HCT116 (cell line): ENCODE results near the gene VTI1A. TPM values are rescaled to one million over a fixed set of nuclear protein-coding genes. Genes with fewer than 3 reads are reported as not detected.

Experiments used
- ATAC-seq: fragments of 200-7000 bp; cut with Tn5 transposase; 2 replicates; pipeline ENCODE4 v1.9.1; 2020; ENCODE audit warnings: mild to moderate bottlenecking, moderate library complexity
- BruUV-seq: library from RNA; stranded (reverse); fragments of 400-500 nt; replicated peaks from 2 replicates; lab custom pipeline; 2021; lab: Mats Ljungman, UMichigan
- CTCF ChIA-PET: fragments of 300-600 bp; sonication (Branson Sonifier 250); formaldehyde crosslinking; loops from one replicate; lab custom pipeline; 2021; ENCODE audit warnings: antibody characterized with exemption; lab: Charles Lee
- POLR2A ChIA-PET: fragments of 300-600, 350-600 bp; sonication (Branson Sonifier 250); formaldehyde crosslinking; loops from one replicate; lab custom pipeline; 2021; ENCODE audit warnings: antibody characterized with exemption; lab: Charles Lee
- RAD21 ChIA-PET, 2 experiments: fragments of 300-600 bp; sonication (Branson Sonifier 250); formaldehyde crosslinking; loops; one replicate each; lab custom pipeline; 2023; ENCODE audit warnings: low total read pairs in 2 of 2; ENCODE audit not compliant: uncharacterized antibody in 2 of 2, unreplicated experiment in 2 of 2, low non-redundant PET in 1 of 2; lab: Charles Lee
- DNase-seq: peaks from one replicate; pipeline ENCODE4 v3.0.0-alpha.2; 2010; ENCODE audit warnings: low read depth, low spot score
- H2AFZ ChIP-seq: fragments of 200-600 bp; shearing (Covaris generic), sonication (generic); 2 replicates; pipeline ENCODE4 v1.6.1; 2017; ENCODE audit warnings: low read depth, mixed run types, mixed read lengths, antibody characterized with exemption, low read length; ENCODE audit not compliant: poor library complexity, severe bottlenecking
- H3K27ac ChIP-seq: 2 replicates; pipeline ENCODE4 v1.5.1; 2012; ENCODE audit warnings: low read depth, low read length
- H3K27me3 ChIP-seq: fragments of 200-600 bp; sonication (generic); 2 replicates; pipeline ENCODE4 v1.6.1; 2016; ENCODE audit warnings: mixed run types, low read length, mixed read lengths; ENCODE audit not compliant: insufficient read depth
- H3K36me3 ChIP-seq, 2 experiments: fragments of 200-500 bp in 1 of 2; fragments of 200-600 bp in 1 of 2; sonication (Bioruptor generic) in 1 of 2; sonication (generic) in 1 of 2; 2 replicates each; pipeline versions ENCODE4 v1.5.1 to v1.6.1; 2014 to 2016; ENCODE audit warnings: low read length in 2 of 2, inconsistent platforms in 1 of 2, mixed read lengths in 1 of 2, mixed run types in 1 of 2; ENCODE audit not compliant: insufficient read depth in 2 of 2, control insufficient read depth in 1 of 2
- H3K4me1 ChIP-seq, 2 experiments: fragments of 200-600 bp in 1 of 2; sonication (generic) in 1 of 2; 2 replicates each; pipeline versions ENCODE4 v1.5.1 to v1.6.1; 2012 to 2017; ENCODE audit warnings: low read length in 2 of 2, inconsistent platforms in 1 of 2, mild to moderate bottlenecking in 1 of 2, mixed read lengths in 1 of 2, mixed run types in 1 of 2, moderate library complexity in 1 of 2; ENCODE audit not compliant: insufficient read depth in 2 of 2, control insufficient read depth in 1 of 2
- H3K4me2 ChIP-seq: fragments of 200-600 bp; sonication (generic); 2 replicates; pipeline ENCODE4 v1.6.1; 2017; ENCODE audit warnings: mixed run types, low read length, mixed read lengths
- H3K4me3 ChIP-seq, 2 experiments: fragments of 200-600 bp in 1 of 2; sonication (generic) in 1 of 2; replicated peaks in 1 of 2; 2 replicates each; pipeline ENCODE4 v1.5.1; 2011 to 2016; ENCODE audit warnings: low read length in 2 of 2, control low read depth in 1 of 2, low read depth in 1 of 2, mild to moderate bottlenecking in 1 of 2, mixed read lengths in 1 of 2, mixed run types in 1 of 2
- H3K79me2 ChIP-seq: fragments of 200-600 bp; sonication (generic); 2 replicates; pipeline ENCODE4 v1.6.1; 2017; ENCODE audit warnings: mild to moderate bottlenecking, mixed run types, low read length, moderate library complexity, mixed read lengths; ENCODE audit not compliant: insufficient read depth
- H3K9ac ChIP-seq: fragments of 200-600 bp; sonication (generic); 2 replicates; pipeline ENCODE4 v1.6.1; 2016; ENCODE audit warnings: low read length, mixed read lengths
- H3K9me2 ChIP-seq: fragments of 200-600 bp; sonication (generic), shearing (Covaris generic); 2 replicates; pipeline ENCODE4 v1.6.1; 2017; ENCODE audit warnings: mixed run types, mild to moderate bottlenecking, moderate library complexity; ENCODE audit not compliant: insufficient read depth
- H3K9me3 ChIP-seq, 2 experiments: fragments of 200-500 bp in 1 of 2; fragments of 200-600 bp in 1 of 2; sonication (Bioruptor generic) in 1 of 2; sonication (generic) in 1 of 2; 2 replicates each; pipeline ENCODE4 v1.6.1; 2014 to 2017; ENCODE audit warnings: low read length in 2 of 2, mixed read lengths in 2 of 2, inconsistent platforms in 1 of 2, low read depth in 1 of 2, mild to moderate bottlenecking in 1 of 2, mixed run types in 1 of 2, moderate library complexity in 1 of 2; ENCODE audit not compliant: control insufficient read depth in 1 of 2, insufficient read depth in 1 of 2
- H4K20me1 ChIP-seq: fragments of 200-600 bp; sonication (generic), shearing (Covaris generic); 2 replicates; pipeline ENCODE4 v1.6.1; 2017; ENCODE audit warnings: mixed run types, mild to moderate bottlenecking, moderate library complexity; ENCODE audit not compliant: insufficient read depth
- FOSL1 ChIP-seq: IDR thresholded peaks from 2 replicates; pipeline ENCODE4 v1.6.1; 2012; ENCODE audit warnings: low read depth
- JUND ChIP-seq: IDR thresholded peaks from 2 replicates; pipeline ENCODE4 v1.6.1; 2012
- POLR2A ChIP-seq: IDR thresholded peaks from 2 replicates; pipeline ENCODE4 v1.7.0; 2011; ENCODE audit warnings: borderline replicate concordance; ENCODE audit not compliant: insufficient read depth, insufficient read length; ENCODE audit errors: extremely low read depth
- SIN3A ChIP-seq: IDR thresholded peaks from 2 replicates; pipeline ENCODE4 v1.6.1; 2012; ENCODE audit warnings: low read depth
- SP1 ChIP-seq: IDR thresholded peaks from 2 replicates; pipeline ENCODE4 v1.6.1; 2012; ENCODE audit warnings: low read depth
- ZFX ChIP-seq: fragments of 450-650 bp; IDR thresholded peaks from 2 replicates; pipeline ENCODE4 v1.6.1; 2017
- intact Hi-C: fragments of 100-400 bp; cut with micrococcal nuclease; formaldehyde crosslinking; loops from 2 replicates; pipeline ENCODE4 v1.10.0; 2022
- total RNA-seq: library from RNA; stranded (reverse); gene quantifications from one replicate; pipeline ENCODE4 v1.2.1, GENCODE V29; 2021; ENCODE audit not compliant: unreplicated experiment

The VTI1A gene
- total RNA-seq, 1 experiment from 2014 or later = 80.7 TPM

- intact Hi-C loops = no loop called here
Observed at GRCh38 chr10:112492736-112493135, 45.7 kb downstream of the VTI1A start.

GRCh38 chr10:112497347-112497950, 50.4 kb downstream of the VTI1A start:
- CTCF ChIA-PET = interaction anchor here (2.6 kb wide), 1 partner anchor 25 kb away, joined by 10 read pairs; no protein-coding TSS in a partner anchor
- POLR2A ChIA-PET = interaction anchor here (0.9 to 2.2 kb wide), 4 partner anchors 10 to 34 kb away, joined by 3 to 13 read pairs (median 4); no protein-coding TSS in a partner anchor
- ATAC-seq (no peak), DNase-seq (no peak)
- intact Hi-C loops = no loop called here
- Histone ChIP-seq H3K9me2 (no peaks in the 10 kb centered on the region; the same call in 1 of the 2 replicates), H3K9me3 (no peaks in the 10 kb centered on the region), H3K4me1 (peaks cover 87 to 95% of the 10 kb centered on the region in 2 experiments), H3K36me3 (0 out of 4 replicates have a peak, but pooled peaks cover 0 to 8% of the 10 kb centered on the region in 2 experiments), H2AFZ (no peak overlapping the region), H3K79me2 (peaks cover 96% of the 10 kb centered on the region), H3K4me2 (0 out of 2 replicates have a peak overlapping the region, but pooled peaks have one; percentile 3), H3K9ac (peak overlapping the region; percentile 7; the same call in 1 of the 2 replicates), H3K4me3 (no peak overlapping the region), H4K20me1 (no peaks in the 10 kb centered on the region), H3K27ac (peak overlapping the region; percentile 3; the same call in 1 of the 2 replicates), H3K27me3 (no peaks in the 10 kb centered on the region)
- BruUV-seq = no TSS peak
- RAD21 ChIA-PET = interaction anchor here in 1 of 2 experiments (0.8 kb wide), 1 partner anchor 29 kb away, joined by 3 read pairs; no protein-coding TSS in a partner anchor
- TF ChIP-seq SIN3A (no peak), FOSL1 (0 out of 2 replicates have a peak, but pooled peaks have one; percentile 23), SP1 (0 out of 2 replicates have a peak, but pooled peaks have one; percentile 22), ZFX (no peak), JUND (peak; percentile 21; the same call in 1 of the 2 replicates)

More at GRCh38 chr10:112492736-112493135, 45.7 kb downstream of the VTI1A start:
- no peaks in the 10 kb centered on the region for H3K9me3 ChIP-seq
- H3K9me2 ChIP-seq = no peaks in the 10 kb centered on the region
- H3K79me2 ChIP-seq = peaks cover 83% of the 10 kb centered on the region
- H3K27ac ChIP-seq = peak overlapping the region; percentile 86
- no peaks in the 10 kb centered on the region for H3K36me3 ChIP-seq
- no peak overlapping the region for H3K4me3 ChIP-seq
- RAD21 ChIA-PET = no interaction called here
- peaks cover 88 to 97% of the 10 kb centered on the region in 2 experiments for H3K4me1 ChIP-seq
- no TSS peak for BruUV-seq
- no peak for TF ChIP-seq POLR2A
- H3K27me3 ChIP-seq = no peaks in the 10 kb centered on the region
- CTCF ChIA-PET = no interaction called here
- H2AFZ ChIP-seq = no peak overlapping the region
- H4K20me1 ChIP-seq = no peaks in the 10 kb centered on the region
- DNase-seq (no peak), ATAC-seq (no peak)
- POLR2A ChIA-PET = interaction anchor here (0.6 to 5.3 kb wide), 7 partner anchors 15 to 1551 kb away, joined by 3 to 44 read pairs (median 17); no protein-coding TSS in a partner anchor
- peak overlapping the region; percentile 65; the same call in 1 of the 2 replicates for H3K9ac ChIP-seq
- peak overlapping the region; percentile 52; the same call in 1 of the 2 replicates for H3K4me2 ChIP-seq
